Effector memory CD4-positive, alpha-beta T cell (primary cell): Measurements from ENCODE around the gene CBLL1.

Source experiments
- DNase-seq, 3 donors: peaks; one replicate each; pipeline ENCODE4 v3.0.0-alpha.2; 2020
- H3K27ac ChIP-seq: 2 replicates; pipeline ENCODE4 v1.7.0; 2013; ENCODE audit warnings: mild to moderate bottlenecking, low read length, moderate library complexity; ENCODE audit not compliant: insufficient read depth, poor library complexity, severe bottlenecking
- H3K27me3 ChIP-seq: replicated peaks from 2 replicates; pipeline ENCODE4 v1.7.0; 2013; ENCODE audit warnings: mild to moderate bottlenecking, low read length; ENCODE audit not compliant: insufficient read depth, control insufficient read depth, poor library complexity, severe bottlenecking
- H3K36me3 ChIP-seq: 2 replicates; pipeline ENCODE4 v1.7.0; 2013; ENCODE audit warnings: mild to moderate bottlenecking, low read length, moderate library complexity; ENCODE audit not compliant: control insufficient read depth, insufficient read depth
- H3K4me1 ChIP-seq: 2 replicates; pipeline ENCODE4 v1.7.0; 2013; ENCODE audit warnings: low read length, mild to moderate bottlenecking; ENCODE audit not compliant: control insufficient read depth, insufficient read depth, poor library complexity, severe bottlenecking
- H3K4me3 ChIP-seq: 2 replicates; pipeline ENCODE4 v1.7.0; 2013; ENCODE audit warnings: low read length, low read depth, mild to moderate bottlenecking; ENCODE audit not compliant: insufficient read depth, poor library complexity, severe bottlenecking
- H3K9me3 ChIP-seq: 2 replicates; pipeline ENCODE4 v1.7.0; 2013; ENCODE audit warnings: mild to moderate bottlenecking, low read length, moderate library complexity; ENCODE audit not compliant: control insufficient read depth

CBLL1 gene

GRCh38 chr7:107799647-107800264 is 55.8 kb downstream of the CBLL1 start:
- H3K27ac ChIP-seq = no peak overlapping the region
- H3K4me3 ChIP-seq = no peak overlapping the region
- no peak for DNase-seq
- no peaks in the 10 kb centered on the region for H3K4me1 ChIP-seq
- H3K9me3 ChIP-seq = no peaks in the 10 kb centered on the region
- no peaks in the 10 kb centered on the region for H3K27me3 ChIP-seq
- H3K36me3 ChIP-seq = no peaks in the 10 kb centered on the region

- H3K4me1 ChIP-seq = no peaks in the 10 kb centered on the region
- H3K36me3 ChIP-seq = no peaks in the 10 kb centered on the region
- no peak within 1 kb of the TSS for H3K27ac ChIP-seq
- DNase-seq = no peak
- no peak within 1 kb of the TSS for H3K4me3 ChIP-seq
- H3K27me3 ChIP-seq = no peaks in the 10 kb centered on the region
- no peaks in the 10 kb centered on the region for H3K9me3 ChIP-seq
Observed at GRCh38 chr7:107803009-107803610, 59.2 kb downstream of the CBLL1 start, which contains the start of gene SLC26A3. Gene SLC26A3 (minus strand): TSS chr7:107803223. CDS start chr7:107794509, 8,714 bp downstream.

DNA sequence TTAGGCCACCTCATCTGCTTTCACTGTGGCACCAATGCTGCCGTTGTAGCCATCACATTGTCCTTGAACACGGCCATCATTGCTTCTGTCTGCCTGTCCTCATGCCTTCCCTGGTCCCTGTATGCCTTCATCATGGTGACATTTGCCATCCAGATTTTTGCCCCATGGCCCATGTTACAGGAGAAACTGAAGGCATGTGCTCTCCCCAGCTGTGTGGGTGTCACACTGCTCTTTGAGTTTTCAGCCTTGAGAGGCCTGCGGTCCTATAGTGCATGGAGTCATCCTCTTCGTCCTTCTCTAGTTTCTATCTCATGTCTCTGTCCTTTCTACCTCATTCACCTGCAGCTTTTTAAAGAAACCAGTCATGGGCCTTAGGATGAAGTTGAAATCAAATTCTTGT is 65.2 kb downstream of the CBLL1 start:
- H3K27me3 ChIP-seq = no peaks in the 10 kb centered on the region
- H3K4me3 ChIP-seq = no peak overlapping the region
- no peaks in the 10 kb centered on the region for H3K4me1 ChIP-seq
- H3K27ac ChIP-seq = no peak overlapping the region
- H3K36me3 ChIP-seq = no peaks in the 10 kb centered on the region
- DNase-seq = no peak
- H3K9me3 ChIP-seq = no peaks in the 10 kb centered on the region

DNA sequence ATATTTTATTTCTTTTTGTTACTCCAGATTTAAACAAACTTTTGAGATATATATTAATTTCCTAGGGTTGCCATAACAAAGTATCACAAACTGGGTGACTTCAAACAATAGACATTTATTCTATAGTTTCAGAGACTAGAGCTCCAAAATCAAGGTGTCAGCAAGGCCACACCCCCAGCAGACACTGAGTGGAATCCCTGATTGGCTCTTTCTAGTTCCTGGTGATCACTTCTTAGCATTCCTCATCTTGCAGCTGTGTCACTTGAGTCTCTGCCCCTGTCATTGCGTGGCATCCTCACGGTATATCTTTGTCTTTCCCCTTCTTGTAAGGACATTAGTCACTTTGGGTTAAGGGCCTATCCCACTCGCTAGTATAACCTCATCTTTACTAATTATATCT is 66.7 kb downstream of the CBLL1 start:
- Histone ChIP-seq H3K4me3 (no peak overlapping the region), H3K9me3 (no peaks in the 10 kb centered on the region), H3K36me3 (no peaks in the 10 kb centered on the region), H3K4me1 (no peaks in the 10 kb centered on the region), H3K27ac (no peak overlapping the region), H3K27me3 (no peaks in the 10 kb centered on the region)
- DNase-seq = no peak
